WERI-Rb-1 (cell line): Measurements from ENCODE around the gene NT5DC4.

Experiments
- DNase-seq: peaks from one replicate; pipeline ENCODE4 v3.0.0-alpha.2; 2020
- H3K27ac ChIP-seq: fragments of 250-450 bp; sonication (Bioruptor Pico); 2 replicates; pipeline ENCODE4 v1.5.1; 2020; ENCODE audit warnings: mild to moderate bottlenecking, moderate library complexity
- H3K27me3 ChIP-seq: fragments of 250-450 bp; sonication (Bioruptor Pico); 2 replicates; pipeline ENCODE4 v1.5.1; 2021; ENCODE audit warnings: mild to moderate bottlenecking, low read depth, moderate library complexity; ENCODE audit not compliant: insufficient read depth, severe bottlenecking
- H3K36me3 ChIP-seq: fragments of 250-450 bp; sonication (Bioruptor Pico); 2 replicates; pipeline ENCODE4 v1.5.1; 2020; ENCODE audit warnings: mild to moderate bottlenecking, moderate library complexity
- H3K4me3 ChIP-seq: 2 replicates; pipeline ENCODE4 v1.5.1; 2011; ENCODE audit warnings: low read depth, mild to moderate bottlenecking, control low read depth, low read length
- H3K9me3 ChIP-seq: fragments of 250-450 bp; sonication (Bioruptor Pico); 2 replicates; pipeline ENCODE4 v1.5.1; 2021; ENCODE audit warnings: mild to moderate bottlenecking, moderate library complexity; ENCODE audit not compliant: severe bottlenecking
- CTCF ChIP-seq: IDR thresholded peaks from 2 replicates; pipeline ENCODE4 v1.5.1; 2011; ENCODE audit warnings: low read depth, mild to moderate bottlenecking, control low read depth, inconsistent platforms, low read length

Gene NT5DC4

GRCh38 chr2:112726487-112727190 lies 5.8 kb downstream of the NT5DC4 start:
- H3K9me3 ChIP-seq = no peaks in the 10 kb centered on the region
- peak; percentile 91 for DNase-seq
- H3K27me3 ChIP-seq = no peaks in the 10 kb centered on the region
- TF ChIP-seq CTCF = peak; percentile 96
- no peak overlapping the region for H3K27ac ChIP-seq
- H3K4me3 ChIP-seq = no peak overlapping the region
- no peaks in the 10 kb centered on the region for H3K36me3 ChIP-seq

- TF ChIP-seq CTCF = no peak
- no peaks in the 10 kb centered on the region for H3K36me3 ChIP-seq
- H3K4me3 ChIP-seq = no peak overlapping the region
- no peak for DNase-seq
- no peaks in the 10 kb centered on the region for H3K9me3 ChIP-seq
- H3K27me3 ChIP-seq = no peaks in the 10 kb centered on the region
- H3K27ac ChIP-seq = no peak overlapping the region
These were observed 6.6 kb downstream of the NT5DC4 start for GRCh38 chr2:112727276-112728028.

GRCh38 chr2:112728029-112728362 lies 7.2 kb downstream of the NT5DC4 start:
- DNase-seq = no peak

GRCh38 chr2:112728378-112729175 lies 7.8 kb downstream of the NT5DC4 start:
- Histone ChIP-seq H3K27ac (no peak overlapping the region), H3K4me3 (no peak overlapping the region), H3K9me3 (no peaks in the 10 kb centered on the region), H3K36me3 (no peaks in the 10 kb centered on the region), H3K27me3 (no peaks in the 10 kb centered on the region)
- TF ChIP-seq CTCF = no peak
- DNase-seq = no peak

More at GRCh38 chr2:112728029-112728362, 7.2 kb downstream of the NT5DC4 start:
- Histone ChIP-seq H3K9me3 (no peaks in the 10 kb centered on the region), H3K4me3 (no peak overlapping the region), H3K36me3 (no peaks in the 10 kb centered on the region), H3K27me3 (no peaks in the 10 kb centered on the region), H3K27ac (no peak overlapping the region)
- no peak for TF ChIP-seq CTCF

- Histone ChIP-seq H3K36me3 (no peaks in the 10 kb centered on the region), H3K27me3 (no peaks in the 10 kb centered on the region), H3K27ac (no peak overlapping the region), H3K4me3 (no peak overlapping the region), H3K9me3 (no peaks in the 10 kb centered on the region)
- no peak for TF ChIP-seq CTCF
- no peak for DNase-seq
These were observed 9.4 kb downstream of the NT5DC4 start for GRCh38 chr2:112730216-112730615.
